ENCODE results near the gene ZIK1. TPM values are rescaled to one million over a fixed set of nuclear protein-coding genes. Genes with fewer than 3 reads are reported as not detected.

ZIK1 gene
- total and polyA plus RNA-seq, 2 donors (not counting 3 experiments of a cell fraction or from before 2014, with no cell fraction given) = 0.79 to 2.4 TPM

DNA sequence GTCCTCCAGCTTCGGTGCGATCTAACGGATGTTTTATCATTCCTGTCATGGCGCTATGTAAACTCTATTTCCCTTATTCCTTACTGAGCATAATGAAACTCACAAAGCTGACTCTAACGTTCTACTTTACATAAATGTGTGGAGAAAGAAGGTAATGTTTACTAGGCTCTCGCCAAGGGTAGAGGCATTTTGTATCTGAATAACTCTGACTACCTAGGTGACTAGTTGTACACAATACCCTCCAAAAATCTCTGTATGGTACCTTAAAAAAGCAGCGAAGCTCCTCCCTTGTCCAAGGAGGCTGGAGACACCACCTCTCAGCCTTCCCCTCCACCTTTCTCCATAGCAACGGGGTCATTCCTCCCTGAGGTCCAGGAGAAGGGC, 15.4 kb downstream of the ZIK1 start:
- peak overlapping the region in 2 of 3 experiments; percentile 61 to 76 for H3K4me3 ChIP-seq (replicated peaks in 1 of 3; ENCODE audit: insufficient read depth in 1 of 3, low read depth in 1 of 3, low read length in 3 of 3)
- no peaks in the 10 kb centered on the region for H3K79me2 ChIP-seq (ENCODE audit: control insufficient read depth, insufficient read depth, low read length)
- FAIRE-seq (no peak), DNase-seq (ENCODE audit: low read depth, low spot score) (no peak)
- dilution Hi-C loops (cut with MboI; ENCODE audit: extremely low pct_ligation_motif_present, low sequenced_read_pairs) (no loop called here), intact Hi-C loops (cut with micrococcal nuclease) (loop anchor here (1.0 kb wide), 3 partner anchors 15 to 34 kb away; partner anchors contain the start of genes ZNF134 and ZNF211)
- H3K27me3 ChIP-seq (ENCODE audit: control insufficient read depth in 2 of 2, insufficient read depth in 2 of 2, low read length in 2 of 2) = no peaks in the 10 kb centered on the region
- ChIA-PET POLR2A (no interaction called here), CTCF (no interaction called here)
- H3K27ac ChIP-seq (ENCODE audit: insufficient read depth, low read depth, low read length) = no peak overlapping the region
- H3K36me3 ChIP-seq (ENCODE audit: control insufficient read depth in 2 of 2, extremely low read depth in 1 of 2, insufficient read depth in 2 of 2, low read length in 2 of 2) = no peaks in the 10 kb centered on the region
- no peaks in the 10 kb centered on the region for H4K20me1 ChIP-seq (replicated peaks; ENCODE audit: control insufficient read depth, extremely low read depth, insufficient read depth, low read length)
- TF ChIP-seq MYC (IDR thresholded peaks at IDR 0.05; ENCODE audit: low read depth, low read length) (no peak), POLR2AphosphoS5 (IDR thresholded peaks at IDR 0.05; ENCODE audit: insufficient read depth, low read depth, low read length) (no peak), EZH2 (IDR thresholded peaks at IDR 0.05; ENCODE audit: borderline replicate concordance, low read depth, low read length, severe bottlenecking) (no peak), POLR2A (IDR thresholded peaks at IDR 0.05; ENCODE audit: low read depth, low read length) (no peak), FOS (IDR thresholded peaks at IDR 0.05; ENCODE audit: borderline replicate concordance, insufficient read depth, low read length) (no peak), GATA2 (IDR thresholded peaks at IDR 0.05; ENCODE audit: insufficient read depth, insufficient read length, low read depth, low read length) (no peak), JUN (IDR thresholded peaks at IDR 0.05; ENCODE audit: borderline replicate concordance, insufficient read depth, insufficient read length, low read depth) (no peak)
- TF ChIP-seq, protein P1, sequence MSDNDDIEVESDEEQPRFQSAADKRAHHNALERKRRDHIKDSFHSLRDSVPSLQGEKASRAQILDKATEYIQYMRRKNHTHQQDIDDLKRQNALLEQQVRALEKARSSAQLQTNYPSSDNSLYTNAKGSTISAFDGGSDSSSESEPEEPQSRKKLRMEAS (IDR thresholded peaks at IDR 0.05; ENCODE audit: insufficient read depth, insufficient read length) = no peak
- TF ChIP-seq, protein P2, sequence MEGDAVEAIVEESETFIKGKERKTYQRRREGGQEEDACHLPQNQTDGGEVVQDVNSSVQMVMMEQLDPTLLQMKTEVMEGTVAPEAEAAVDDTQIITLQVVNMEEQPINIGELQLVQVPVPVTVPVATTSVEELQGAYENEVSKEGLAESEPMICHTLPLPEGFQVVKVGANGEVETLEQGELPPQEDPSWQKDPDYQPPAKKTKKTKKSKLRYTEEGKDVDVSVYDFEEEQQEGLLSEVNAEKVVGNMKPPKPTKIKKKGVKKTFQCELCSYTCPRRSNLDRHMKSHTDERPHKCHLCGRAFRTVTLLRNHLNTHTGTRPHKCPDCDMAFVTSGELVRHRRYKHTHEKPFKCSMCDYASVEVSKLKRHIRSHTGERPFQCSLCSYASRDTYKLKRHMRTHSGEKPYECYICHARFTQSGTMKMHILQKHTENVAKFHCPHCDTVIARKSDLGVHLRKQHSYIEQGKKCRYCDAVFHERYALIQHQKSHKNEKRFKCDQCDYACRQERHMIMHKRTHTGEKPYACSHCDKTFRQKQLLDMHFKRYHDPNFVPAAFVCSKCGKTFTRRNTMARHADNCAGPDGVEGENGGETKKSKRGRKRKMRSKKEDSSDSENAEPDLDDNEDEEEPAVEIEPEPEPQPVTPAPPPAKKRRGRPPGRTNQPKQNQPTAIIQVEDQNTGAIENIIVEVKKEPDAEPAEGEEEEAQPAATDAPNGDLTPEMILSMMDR (IDR thresholded peaks at IDR 0.05; ENCODE audit: extremely low read depth in 1 of 2, insufficient read depth in 1 of 2, low read depth in 1 of 2, low read length in 2 of 2) = no peak
- peak overlapping the region; percentile 33 for H3K4me2 ChIP-seq (ENCODE audit: insufficient read depth, low read length)
- no peak overlapping the region for H3K9ac ChIP-seq (replicated peaks; ENCODE audit: extremely low read depth, insufficient read depth, low read length)
- no peaks in the 10 kb centered on the region for H3K9me3 ChIP-seq (replicated peaks; ENCODE audit: control insufficient read depth, insufficient read depth, low read length)
- peaks cover 2% of the 10 kb centered on the region for H3K4me1 ChIP-seq (ENCODE audit: control insufficient read depth, extremely low read depth, insufficient read depth, low read length)
- BruUV-seq (replicated peaks) = no TSS peak
- H2AFZ ChIP-seq (ENCODE audit: low read depth, low read length) = peak overlapping the region; percentile 96
- no peaks in the 10 kb centered on the region for H3K9me1 ChIP-seq (replicated peaks; ENCODE audit: control insufficient read depth, extremely low read depth, insufficient read depth, low read length)
